Measurements from ENCODE around the gene DIP2B.

The DIP2B gene

GRCh38 chr12:50728841-50729240, 224.1 kb downstream of the DIP2B start:
- in situ Hi-C loops (cut with HindIII; ENCODE audit: low pct_ligation_motif_present, low pct_unique_long_range_greater_than_20kb, low sequenced_read_pairs) = no loop called here
- no peak for DNase-seq

GRCh38 chr12:50732591-50732990, 227.8 kb downstream of the DIP2B start:
- no peak for DNase-seq
- in situ Hi-C loops (cut with HindIII; ENCODE audit: low pct_ligation_motif_present, low pct_unique_long_range_greater_than_20kb, low sequenced_read_pairs) = no loop called here

GRCh38 chr12:50733706-50734105, 228.9 kb downstream of the DIP2B start:
- in situ Hi-C loops (cut with HindIII; ENCODE audit: low pct_ligation_motif_present, low pct_unique_long_range_greater_than_20kb, low sequenced_read_pairs) = no loop called here
- no peak for DNase-seq

GRCh38 chr12:50734409-50735263, 229.9 kb downstream of the DIP2B start:
- in situ Hi-C loops (cut with HindIII; ENCODE audit: low pct_ligation_motif_present, low pct_unique_long_range_greater_than_20kb, low sequenced_read_pairs) = no loop called here
- peak; percentile 49 for DNase-seq

GRCh38 chr12:50739611-50740010, 234.8 kb downstream of the DIP2B start:
- in situ Hi-C loops (cut with HindIII; ENCODE audit: low pct_ligation_motif_present, low pct_unique_long_range_greater_than_20kb, low sequenced_read_pairs) = no loop called here
- no peak for DNase-seq

- no peak for DNase-seq
- in situ Hi-C loops (cut with HindIII; ENCODE audit: low pct_ligation_motif_present, low pct_unique_long_range_greater_than_20kb, low sequenced_read_pairs) = no loop called here
Observed at GRCh38 chr12:50740307-50740706, 235.5 kb downstream of the DIP2B start.

- in situ Hi-C loops (cut with HindIII; ENCODE audit: low pct_ligation_motif_present, low pct_unique_long_range_greater_than_20kb, low sequenced_read_pairs) = no loop called here
- DNase-seq = no peak
Observed at GRCh38 chr12:50742776-50743175, 238.0 kb downstream of the DIP2B start.

GRCh38 chr12:50745861-50746260, 241.1 kb downstream of the DIP2B start:
- in situ Hi-C loops (cut with HindIII; ENCODE audit: low pct_ligation_motif_present, low pct_unique_long_range_greater_than_20kb, low sequenced_read_pairs) = no loop called here
- no peak for DNase-seq

GRCh38 chr12:50746431-50746830, 241.6 kb downstream of the DIP2B start:
- DNase-seq = no peak
- in situ Hi-C loops (cut with HindIII; ENCODE audit: low pct_ligation_motif_present, low pct_unique_long_range_greater_than_20kb, low sequenced_read_pairs) = no loop called here

- in situ Hi-C loops (cut with HindIII; ENCODE audit: low pct_ligation_motif_present, low pct_unique_long_range_greater_than_20kb, low sequenced_read_pairs) = no loop called here
- DNase-seq = no peak
Observed at GRCh38 chr12:50747817-50748216, 243.0 kb downstream of the DIP2B start.

- no peak for DNase-seq
- in situ Hi-C loops (cut with HindIII; ENCODE audit: low pct_ligation_motif_present, low pct_unique_long_range_greater_than_20kb, low sequenced_read_pairs) = no loop called here
Observed at GRCh38 chr12:50749459-50749882, 244.7 kb downstream of the DIP2B start.

- in situ Hi-C loops (cut with HindIII; ENCODE audit: low pct_ligation_motif_present, low pct_unique_long_range_greater_than_20kb, low sequenced_read_pairs) = no loop called here
- DNase-seq = no peak
Observed at GRCh38 chr12:50750366-50750765, 245.6 kb downstream of the DIP2B start.

GRCh38 chr12:50751948-50752721, 247.3 kb downstream of the DIP2B start:
- in situ Hi-C loops (cut with HindIII; ENCODE audit: low pct_ligation_motif_present, low pct_unique_long_range_greater_than_20kb, low sequenced_read_pairs) = no loop called here
- peak; percentile 82 for DNase-seq

- no peak for DNase-seq
- in situ Hi-C loops (cut with HindIII; ENCODE audit: low pct_ligation_motif_present, low pct_unique_long_range_greater_than_20kb, low sequenced_read_pairs) = no loop called here
Observed at GRCh38 chr12:50753232-50753769, 248.5 kb downstream of the DIP2B start.

GRCh38 chr12:50763639-50764285, 259.0 kb downstream of the DIP2B start, which contains the start of gene ATF1:
Gene ATF1 (plus strand): TSS chr12:50764101. CDS start chr12:50780146, 16,045 bp downstream.
- in situ Hi-C loops (cut with HindIII; ENCODE audit: low pct_ligation_motif_present, low pct_unique_long_range_greater_than_20kb, low sequenced_read_pairs) = no loop called here
- DNase-seq = peak; percentile 96

- peak; percentile 59 for DNase-seq
Observed at GRCh38 chr12:50764286-50765094, 259.7 kb downstream of the DIP2B start.

GRCh38 chr12:50765095-50765911, 260.5 kb downstream of the DIP2B start:
- in situ Hi-C loops (cut with HindIII; ENCODE audit: low pct_ligation_motif_present, low pct_unique_long_range_greater_than_20kb, low sequenced_read_pairs) = no loop called here
- peak; percentile 74 for DNase-seq

More at GRCh38 chr12:50764286-50765094, 259.7 kb downstream of the DIP2B start:
- in situ Hi-C loops (cut with HindIII; ENCODE audit: low pct_ligation_motif_present, low pct_unique_long_range_greater_than_20kb, low sequenced_read_pairs) = no loop called here
